OCI-LY1 (cell line): ENCODE measurements around the gene EDN1.

Source experiments
- CTCF ChIP-seq: fragments of 200-600 bp; sonication (generic), shearing (Covaris generic); IDR thresholded peaks from 2 replicates; pipeline ENCODE4 v1.5.1; 2017; ENCODE audit warnings: mild to moderate bottlenecking, antibody characterized with exemption, low read length, moderate library complexity, mixed read lengths
- EZH2 ChIP-seq: fragments of 200-600 bp; sonication (generic), shearing (Covaris generic); IDR thresholded peaks from 2 replicates; pipeline ENCODE4 v1.8.0; 2017; ENCODE audit warnings: borderline replicate concordance, mixed run types, mild to moderate bottlenecking, antibody characterized with exemption, low read length, moderate library complexity, mixed read lengths

DNA sequence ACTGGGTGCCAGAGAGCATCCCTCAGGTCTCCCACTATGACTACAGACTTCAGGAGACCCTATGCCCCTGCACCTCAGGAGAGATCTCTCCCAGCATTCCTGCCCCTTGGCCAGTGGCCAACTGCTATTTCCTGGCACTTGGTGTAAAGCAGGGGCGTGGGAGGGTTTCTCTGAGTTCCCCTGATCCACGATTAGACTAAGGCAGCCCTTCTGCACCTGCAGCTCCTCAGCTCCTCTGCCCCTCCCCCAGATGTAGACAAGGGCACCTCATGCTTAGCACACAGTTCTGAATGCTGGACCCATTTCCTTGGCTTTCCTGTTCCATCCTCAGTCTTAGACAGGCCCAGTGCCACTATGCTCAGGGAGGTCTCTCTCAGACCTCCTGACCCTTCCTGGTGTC is 28.6 kb downstream of the EDN1 start:
- no peak for TF ChIP-seq CTCF
- TF ChIP-seq EZH2, result no peak
